Stimulated activated CD8-positive, alpha-beta memory T cell treated with anti-CD3 and anti-CD28 coated beads, Interleukin-7, amount 100 ng/mL, for 48 hours (primary cell): ENCODE data around the gene MYO1E.
"Not testable (repeated sequence)": the region's sequence is repeated elsewhere in the genome, so short reads cannot be mapped to it uniquely, and the experiment has no call there.

Source experiments
- DNase-seq, 2 donors: peaks; one replicate each; pipeline ENCODE4 v3.0.0-alpha.2; 2020; ENCODE audit warnings: low read depth in 1 of 2; ENCODE audit errors: extremely low read depth in 1 of 2

The MYO1E gene

GRCh38 chr15:59296181-59296617 is 76.5 kb downstream of the MYO1E start:
- DNase-seq: no peak

- no peak for DNase-seq
Observed at GRCh38 chr15:59295261-59296001, 77.2 kb downstream of the MYO1E start.

GRCh38 chr15:59294574-59295260 is 78.0 kb downstream of the MYO1E start:
- no peak for DNase-seq

GRCh38 chr15:59292442-59293151 is 80.1 kb downstream of the MYO1E start:
- no peak for DNase-seq

GRCh38 chr15:59291213-59291549 is 81.5 kb downstream of the MYO1E start:
- DNase-seq: no peak

- DNase-seq: no peak
Observed at GRCh38 chr15:59290295-59291212, 82.1 kb downstream of the MYO1E start.

GRCh38 chr15:59289574-59289973 is 83.1 kb downstream of the MYO1E start:
- no peak for DNase-seq

GRCh38 chr15:59283717-59284391 is 88.8 kb downstream of the MYO1E start:
- no peak for DNase-seq

GRCh38 chr15:59282515-59283337 is 89.9 kb downstream of the MYO1E start:
- DNase-seq: no peak

- no peak for DNase-seq
Observed at GRCh38 chr15:59281699-59282098, 91.0 kb downstream of the MYO1E start.

GRCh38 chr15:59280855-59281254 is 91.8 kb downstream of the MYO1E start:
- DNase-seq: no peak

- DNase-seq: not testable (repeated sequence)
Observed at GRCh38 chr15:59280292-59280691, 92.4 kb downstream of the MYO1E start.

- DNase-seq: no peak
Observed at GRCh38 chr15:59279023-59279422, 93.6 kb downstream of the MYO1E start.

GRCh38 chr15:59278120-59278519 is 94.6 kb downstream of the MYO1E start:
- no peak for DNase-seq

- no peak for DNase-seq
Observed at GRCh38 chr15:59276225-59277178, 96.2 kb downstream of the MYO1E start.

- DNase-seq: no peak
Observed at GRCh38 chr15:59274126-59274970, 98.3 kb downstream of the MYO1E start.

- no peak for DNase-seq
Observed at GRCh38 chr15:59273234-59273633, 99.4 kb downstream of the MYO1E start.
